HepG2 (cell line): ENCODE measurements around the gene ATAD3C. TPM values are rescaled to one million over a fixed set of nuclear protein-coding genes. Genes with fewer than 3 reads are reported as not detected.
A peak's percentile ranks its signal among the peaks of the same experiment; 100 is the strongest.

Source experiments
- ATAC-seq: fragments of 200-7000 bp; cut with Tn5 transposase; 3 replicates; pipeline ENCODE4 v1.9.1; 2020; ENCODE audit warnings: mild to moderate bottlenecking, moderate library complexity
- BruUV-seq: library from RNA; stranded (reverse); fragments of 400-500 nt; replicated peaks from 2 replicates; lab custom pipeline; 2021; lab: Mats Ljungman, UMichigan
- CTCF ChIA-PET: fragments of 300-600 bp; formaldehyde crosslinking; extraction: SDS; loops from one replicate; lab custom pipeline; 2021; ENCODE audit warnings: low total read pairs, inconsistent platforms, low intra/inter-chr PET ratio; lab: Yijun Ruan, JAX
- POLR2A ChIA-PET: fragments of 350-600 bp; sonication (Branson Sonifier 250); formaldehyde crosslinking; loops from one replicate; lab custom pipeline; 2020; ENCODE audit warnings: antibody characterized with exemption, inconsistent platforms; lab: Yijun Ruan, JAX
- DNase-seq: peaks from one replicate; pipeline ENCODE4 v3.0.0-alpha.2; 2015; ENCODE audit warnings: low spot score
- FAIRE-seq: peaks from 3 replicates; lab custom pipeline; 2011; peaks lifted over from hg19 to GRCh38; lab: Jason Lieb, UNC
- H2AFZ ChIP-seq: one replicate; pipeline ENCODE4 v1.6.1; 2011; ENCODE audit warnings: low read length, inconsistent platforms
- H3K27ac ChIP-seq: fragments of 300-600 bp; 3 replicates; pipeline ENCODE4 v1.8.0; 2011; ENCODE audit warnings: mixed run types, mild to moderate bottlenecking, mixed read lengths, low read length, inconsistent platforms; ENCODE audit not compliant: insufficient read depth; ENCODE audit errors: extremely low read length
- H3K27me3 ChIP-seq, 2 experiments: fragments of 200-600 bp in 1 of 2; 2 replicates in 1 of 2; 3 replicates in 1 of 2; pipeline versions ENCODE4 v1.6.0 to v1.8.0; 2011; ENCODE audit warnings: low read length in 2 of 2, mild to moderate bottlenecking in 2 of 2, moderate library complexity in 2 of 2, inconsistent platforms in 1 of 2; ENCODE audit not compliant: insufficient read depth in 2 of 2, control insufficient read depth in 1 of 2
- H3K36me3 ChIP-seq, 2 experiments: fragments of 200-600 bp in 1 of 2; replicated peaks in 1 of 2; 2 replicates in 1 of 2; 3 replicates in 1 of 2; pipeline versions ENCODE4 v1.5.1 to v1.8.0; 2011; ENCODE audit warnings: low read length in 2 of 2, inconsistent platforms in 1 of 2; ENCODE audit not compliant: insufficient read depth in 2 of 2, control insufficient read depth in 1 of 2
- H3K4me1 ChIP-seq: 2 replicates; pipeline ENCODE4 v1.5.1; 2012; ENCODE audit warnings: low read length, inconsistent platforms; ENCODE audit not compliant: insufficient read depth
- H3K4me2 ChIP-seq: 2 replicates; pipeline ENCODE4 v1.6.0; 2011; ENCODE audit warnings: low read depth, low read length, inconsistent platforms
- H3K4me3 ChIP-seq, 3 experiments: fragments of 200-600 bp in 1 of 3; sonication (generic), shearing (Covaris generic) in 1 of 3; replicated peaks in 1 of 3; 2 replicates each; pipeline ENCODE4 v1.5.1; 2011 to 2016; ENCODE audit warnings: low read length in 3 of 3, inconsistent platforms in 2 of 3, low read depth in 2 of 3, mild to moderate bottlenecking in 2 of 3, control low read depth in 1 of 3, mixed read lengths in 1 of 3; ENCODE audit not compliant: insufficient read depth in 1 of 3
- H3K79me2 ChIP-seq: one replicate; pipeline ENCODE4 v1.6.1; 2011; ENCODE audit warnings: low read length, inconsistent platforms; ENCODE audit not compliant: insufficient read depth
- H3K9ac ChIP-seq: 2 replicates; pipeline ENCODE4 v1.6.0; 2011; ENCODE audit warnings: mild to moderate bottlenecking, low read depth, low read length, inconsistent platforms; ENCODE audit not compliant: insufficient read depth
- H3K9me3 ChIP-seq: 2 replicates; pipeline ENCODE4 v1.5.1; 2012; ENCODE audit warnings: mild to moderate bottlenecking, low read length
- H4K20me1 ChIP-seq: 2 replicates; pipeline ENCODE4 v1.6.0; 2011; ENCODE audit warnings: inconsistent platforms, mild to moderate bottlenecking, low read length, moderate library complexity; ENCODE audit not compliant: insufficient read depth
- AGO2 ChIP-seq: fragments of 200-400 bp; formaldehyde crosslinking; optimal IDR thresholded peaks from 2 replicates; pipeline ENCODE3; 2017; ENCODE audit warnings: mild to moderate bottlenecking, low read depth, low read length, moderate library complexity
- CAMTA2 ChIP-seq: sonication (generic); formaldehyde crosslinking; IDR thresholded peaks from 2 replicates; pipeline ENCODE4 v1.4.0; 2020; ENCODE audit warnings: mild to moderate bottlenecking, missing genetic modification reagents, borderline replicate concordance
- HNF4A ChIP-seq: sonication (generic); formaldehyde crosslinking; IDR thresholded peaks from 2 replicates; pipeline ENCODE4 v1.4.0; 2020; ENCODE audit warnings: missing genetic modification reagents
- NFKBIZ ChIP-seq: IDR thresholded peaks from 2 replicates; pipeline ENCODE4 v1.6.1; 2018; ENCODE audit warnings: missing genetic modification reagents, missing compliant biosample characterization
- RBFOX2 ChIP-seq: fragments of 200-400 bp; formaldehyde crosslinking; IDR thresholded peaks from 2 replicates; pipeline ENCODE4 v1.6.1; 2017; ENCODE audit warnings: low read depth, mild to moderate bottlenecking, low read length
- SETDB1 ChIP-seq: sonication (generic); formaldehyde crosslinking; IDR thresholded peaks from 2 replicates; pipeline ENCODE4 v1.5.1; 2020; ENCODE audit warnings: missing genetic modification reagents, mild to moderate bottlenecking, borderline replicate concordance
- TEAD3 ChIP-seq: optimal IDR thresholded peaks from 2 replicates; pipeline ENCODE3; 2016; ENCODE audit warnings: borderline replicate concordance
- XBP1 ChIP-seq: sonication (generic); formaldehyde crosslinking; IDR thresholded peaks from 2 replicates; pipeline ENCODE4 v1.5.0; 2020; ENCODE audit warnings: missing genetic modification reagents
- ZFP36L2 ChIP-seq: sonication (generic); formaldehyde crosslinking; IDR thresholded peaks from 2 replicates; pipeline ENCODE4 v1.4.0; 2020; ENCODE audit warnings: missing genetic modification reagents
- ZNF253 ChIP-seq: sonication (generic); formaldehyde crosslinking; IDR thresholded peaks from 2 replicates; pipeline ENCODE4 v1.8.0; 2022; ENCODE audit warnings: mild to moderate bottlenecking, missing genetic modification reagents, borderline replicate concordance
- ZNF558 ChIP-seq: sonication (generic); formaldehyde crosslinking; IDR thresholded peaks from 2 replicates; pipeline ENCODE4 v1.9.0; 2022; ENCODE audit warnings: mild to moderate bottlenecking, missing genetic modification reagents, borderline replicate concordance
- WGBS: methylation state at CpG from one replicate; pipeline ENCODE4 v1.1.6; 2017; ENCODE audit warnings: low lambda C conversion rate; 5-methylcytosine and 5-hydroxymethylcytosine counted together
- in situ Hi-C: cut with HindIII; loops from 2 replicates; pipeline ENCODE4 v1.10.0; 2017; ENCODE audit warnings: low pct_unique_long_range_greater_than_20kb; ENCODE audit not compliant: extremely low pct_ligation_motif_present
- intact Hi-C: fragments of 100-400 bp; cut with micrococcal nuclease; formaldehyde crosslinking; loops from one replicate; pipeline ENCODE4 v1.10.0; 2022; ENCODE audit not compliant: unreplicated experiment
- polyA plus RNA-seq, 8 experiments: library from polyadenylated mRNA; depleted of rRNA in 3 of 8; stranded (reverse) in 7 of 8; unstranded in 1 of 8; fragments of >200 nt; fragmentation: Illumina TruSeq in 4 of 8; extraction: Trizol in 4 of 8; gene quantifications; 2 replicates each; pipeline versions ENCODE4 v1.2.1 to v1.2.3, GENCODE V29; 2011 to 2016; ENCODE audit warnings: low read depth in 4 of 8, missing spikeins in 1 of 8, mixed read lengths in 1 of 8; ENCODE audit not compliant: insufficient read depth in 1 of 8
- total RNA-seq, 5 experiments: library from RNA; depleted of rRNA; stranded (reverse); fragments of >200 nt; fragmentation: Illumina TruSeq; extraction: Trizol; gene quantifications; 2 replicates each; pipeline ENCODE4 v1.2.3, GENCODE V29; 2016; ENCODE audit warnings: low read depth in 1 of 5
- TF ChIP-seq, protein P1 (sequence below): sonication (generic); formaldehyde crosslinking; IDR thresholded peaks from 2 replicates; pipeline ENCODE4 v1.8.1; 2023; ENCODE audit warnings: missing genetic modification reagents, inconsistent platforms, borderline replicate concordance

Gene ATAD3C
- total and polyA plus RNA-seq, 2 of the 13 experiments (the other 11 are each of a cell fraction or from before 2014, with no cell fraction given): 2.4 to 3.2 TPM

DNA sequence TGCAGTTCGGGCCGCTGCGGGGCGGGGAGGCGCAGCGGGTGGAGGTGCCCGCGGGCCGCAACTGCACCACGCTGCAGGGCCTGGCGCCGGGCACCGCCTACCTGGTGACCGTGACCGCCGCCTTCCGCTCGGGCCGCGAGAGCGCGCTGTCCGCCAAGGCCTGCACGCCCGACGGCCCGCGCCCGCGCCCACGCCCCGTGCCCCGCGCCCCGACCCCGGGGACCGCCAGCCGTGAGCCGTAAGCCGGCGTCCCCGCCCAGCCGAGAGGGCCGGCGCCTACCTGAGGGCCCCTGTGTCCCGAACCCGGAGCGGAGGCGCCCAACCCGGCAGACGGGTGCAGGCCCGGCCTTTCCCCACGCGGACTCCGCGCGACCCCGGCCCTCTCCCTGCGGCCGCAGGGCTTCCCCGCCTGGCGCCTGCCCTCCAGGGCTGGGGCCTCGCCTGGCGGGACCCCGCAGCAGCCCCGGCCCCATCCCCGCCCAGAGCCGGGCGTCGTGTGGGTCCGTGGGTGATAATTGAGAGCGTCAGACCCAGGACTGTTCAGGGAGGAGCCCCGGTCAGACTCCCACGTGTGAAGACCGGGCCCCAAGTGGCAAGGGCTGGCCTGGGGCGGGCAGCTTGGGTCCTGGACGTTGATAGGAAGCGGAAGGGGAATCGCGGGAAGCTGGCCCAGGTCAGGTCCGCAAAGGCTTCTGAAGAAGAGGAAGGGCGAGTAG is 9.8 kb upstream of the ATAD3C start:
- in situ Hi-C loops (loop anchor here (5.0 kb wide), 1 partner anchor 37 kb away; no protein-coding TSS in a partner anchor), intact Hi-C loops (loop anchor here (5.0 kb wide), 1 partner anchor 32 kb away; the partner anchor contains the start of gene MRPL20)
- H3K4me1 ChIP-seq: peaks cover 56% of the 10 kb centered on the region
- H3K4me2 ChIP-seq: no peak overlapping the region
- ChIA-PET POLR2A (interaction anchor here (1.0 to 5.4 kb wide), 5 partner anchors 8 to 65 kb away, joined by 3 to 76 read pairs (median 15); partner anchors contain the start of genes ANKRD65, AURKAIP1 and MRPL20), CTCF (no interaction called here)
- TF ChIP-seq ZNF253 (CRISPR knock-in tag): no peak
- TF ChIP-seq RBFOX2: peak; percentile 66; the same call in 1 of the 2 replicates
- peak; percentile 19 for TF ChIP-seq AGO2
- H4K20me1 ChIP-seq: no peaks in the 10 kb centered on the region
- H3K9me3 ChIP-seq: no peaks in the 10 kb centered on the region
- no peaks in the 10 kb centered on the region for H3K27me3 ChIP-seq
- H3K4me3 ChIP-seq: no peak overlapping the region
- H3K79me2 ChIP-seq: peaks cover 27% of the 10 kb centered on the region
- BruUV-seq: no TSS peak
- FAIRE-seq (no peak), ATAC-seq (no peak), DNase-seq (no peak)
- no peak overlapping the region for H3K9ac ChIP-seq
- no peak overlapping the region for H3K27ac ChIP-seq
- H3K36me3 ChIP-seq: peaks cover 0 to 2% of the 10 kb centered on the region in 2 experiments; a peak in 1 of 5 replicates
- WGBS: 98% methylated on average over 74 of the region's 82 CpGs
- H2AFZ ChIP-seq: no peak overlapping the region

- DNase-seq (no peak), FAIRE-seq (no peak), ATAC-seq (no peak)
- CTCF ChIA-PET: interaction anchor here (0.6 to 1.6 kb wide), 3 partner anchors 10 to 33 kb away, joined by 3 to 10 read pairs (median 3); partner anchors contain the start of gene MRPL20
- H3K4me2 ChIP-seq: peak overlapping the region; percentile 75
- peaks cover 22% of the 10 kb centered on the region for H3K79me2 ChIP-seq
- H3K4me3 ChIP-seq: peak overlapping the region in 1 of 3 experiments; percentile 66; a peak in 1 of 6 replicates
- TSS peak; percentile 55 for BruUV-seq
- H3K4me1 ChIP-seq: peaks cover 56% of the 10 kb centered on the region
- no peak overlapping the region for H2AFZ ChIP-seq
- in situ Hi-C loops: no loop called here
- H4K20me1 ChIP-seq: no peaks in the 10 kb centered on the region
- intact Hi-C loops: loop anchor here (5.0 kb wide), 1 partner anchor 33 kb away; the partner anchor contains the start of gene MRPL20
- POLR2A ChIA-PET: interaction anchor here (1.0 to 5.4 kb wide), 10 partner anchors 9 to 65 kb away, joined by 3 to 76 read pairs (median 8); partner anchors contain the start of genes ANKRD65, AURKAIP1, CCNL2 and MRPL20
- H3K27me3 ChIP-seq: no peaks in the 10 kb centered on the region
- no peaks in the 10 kb centered on the region for H3K9me3 ChIP-seq
- peaks cover 0 to 2% of the 10 kb centered on the region in 2 experiments; a peak in 1 of 5 replicates for H3K36me3 ChIP-seq
- WGBS: 84% methylated on average over 17 of the region's 26 CpGs
- no peak overlapping the region for H3K27ac ChIP-seq
- peak overlapping the region; percentile 38; the same call in 1 of the 2 replicates for H3K9ac ChIP-seq
- no peak for TF ChIP-seq ZFP36L2
- TF ChIP-seq NFKBIZ (CRISPR knock-in tag): no peak
- TF ChIP-seq RBFOX2: peak; percentile 11; the same call in 1 of the 2 replicates
- TF ChIP-seq ZNF558 (CRISPR knock-in tag): peak; percentile 52; the same call in 1 of the 2 replicates
- TF ChIP-seq, protein P1, sequence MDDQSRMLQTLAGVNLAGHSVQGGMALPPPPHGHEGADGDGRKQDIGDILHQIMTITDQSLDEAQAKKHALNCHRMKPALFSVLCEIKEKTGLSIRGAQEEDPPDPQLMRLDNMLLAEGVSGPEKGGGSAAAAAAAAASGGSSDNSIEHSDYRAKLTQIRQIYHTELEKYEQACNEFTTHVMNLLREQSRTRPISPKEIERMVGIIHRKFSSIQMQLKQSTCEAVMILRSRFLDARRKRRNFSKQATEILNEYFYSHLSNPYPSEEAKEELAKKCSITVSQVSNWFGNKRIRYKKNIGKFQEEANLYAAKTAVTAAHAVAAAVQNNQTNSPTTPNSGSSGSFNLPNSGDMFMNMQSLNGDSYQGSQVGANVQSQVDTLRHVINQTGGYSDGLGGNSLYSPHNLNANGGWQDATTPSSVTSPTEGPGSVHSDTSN (CRISPR knock-in tag): no peak
- TF ChIP-seq CAMTA2 (CRISPR knock-in tag): no peak
- TF ChIP-seq HNF4A (CRISPR knock-in tag): no peak
- peak; percentile 80 for TF ChIP-seq TEAD3 (CRISPR knock-in tag)
- 0 out of 2 replicates have a peak, but pooled peaks have one; percentile 15 for TF ChIP-seq SETDB1 (CRISPR knock-in tag)
- no peak for TF ChIP-seq XBP1 (CRISPR knock-in tag)
Observed at GRCh38 chr1:1440262-1441001, 9.1 kb upstream of the ATAD3C start.
